ENCODE data around the gene COPS3. TPM values are rescaled to one million over a fixed set of nuclear protein-coding genes. Genes with fewer than 3 reads are reported as not detected.
A peak's percentile ranks its signal among the peaks of the same experiment; 100 is the strongest.

COPS3 gene
- total and polyA plus RNA-seq, 2 of the 4 experiments (the other 2 are of a cell fraction): 71.4 to 144 TPM

DNA sequence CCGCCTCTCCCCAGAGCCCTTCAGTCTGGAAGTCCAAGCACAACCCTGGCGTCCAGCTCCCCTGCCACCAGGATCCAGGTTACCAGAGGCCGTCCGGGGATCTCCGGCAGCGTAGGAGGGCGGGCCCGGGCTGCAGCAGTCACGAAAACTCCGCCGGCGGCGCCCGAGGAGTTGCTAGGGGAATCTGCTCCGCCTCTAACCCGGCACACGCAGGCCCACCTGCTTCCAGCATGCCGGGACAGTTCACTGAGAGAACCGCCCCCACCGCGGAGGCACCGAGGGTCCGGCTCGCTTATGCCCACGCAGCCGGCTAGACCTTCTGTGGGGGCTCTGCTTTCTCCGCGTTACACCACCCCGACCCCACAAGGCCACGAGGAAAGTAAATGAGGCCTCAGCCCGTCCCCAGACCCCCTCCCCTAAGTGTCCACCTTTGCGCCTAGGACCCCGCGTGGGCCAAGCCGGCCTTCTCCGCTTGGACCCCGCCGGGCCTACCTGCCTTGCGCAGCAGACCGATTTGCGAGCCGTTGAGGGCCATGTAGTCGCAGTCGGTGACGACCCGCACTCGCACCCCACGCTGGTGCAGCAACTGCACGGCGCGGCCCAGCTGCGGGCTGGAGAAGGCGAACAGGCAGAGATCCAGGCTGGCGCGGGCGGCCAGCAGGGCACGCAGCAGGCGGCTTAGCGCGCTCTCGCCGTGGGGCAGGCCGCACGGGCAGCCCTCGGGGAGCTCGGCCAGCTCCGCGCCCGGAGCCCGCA lies 75.5 kb downstream of the COPS3 start:
- Histone ChIP-seq H3K79me1 (ENCODE audit: low read depth in 1 of 2, low read length in 2 of 2) (no peaks in the 10 kb centered on the region; a peak in 1 of 4 replicates), H3K23ac (ENCODE audit: low read depth, low read length) (peak overlapping the region; percentile 81), H3K14ac (replicated peaks; ENCODE audit: low read depth, low read length) (0 out of 2 replicates have a peak overlapping the region, but pooled peaks have one; percentile 37), H2AFZ (replicated peaks; ENCODE audit: low read length, poor library complexity) (peak overlapping the region; percentile 85), H3K4me2 (ENCODE audit: low read depth, low read length) (peak overlapping the region; percentile 87), H2BK15ac (ENCODE audit: low read depth, low read length) (no peak overlapping the region), H2AK5ac (ENCODE audit: low read depth, low read length) (no peak overlapping the region), H3K27ac (ENCODE audit: insufficient read depth, low read length) (no peak overlapping the region; the same call in 1 of the 2 replicates), H3K27me3 (ENCODE audit: control insufficient read depth, insufficient read depth, low read length) (no peaks in the 10 kb centered on the region), H3K4ac (ENCODE audit: low read depth, low read length) (peak overlapping the region; percentile 62; the same call in 1 of the 2 replicates), H4K20me1 (ENCODE audit: insufficient read depth, low read length) (no peaks in the 10 kb centered on the region; the same call in 1 of the 2 replicates), H3K36me3 (ENCODE audit: control insufficient read depth, insufficient read depth, low read length) (no peaks in the 10 kb centered on the region; the same call in 1 of the 2 replicates), H2BK5ac (ENCODE audit: low read depth, low read length, poor library complexity, severe bottlenecking) (no peak overlapping the region), H3K9me3 (ENCODE audit: control insufficient read depth, insufficient read depth, low read length) (no peaks in the 10 kb centered on the region), H3K9me1 (ENCODE audit: insufficient read depth, low read length) (peaks cover 9% of the 10 kb centered on the region; the same call in 1 of the 2 replicates), H3K4me1 (ENCODE audit: control insufficient read depth, insufficient read depth, low read length) (peaks cover 19% of the 10 kb centered on the region), H2AK9ac (replicated peaks; ENCODE audit: low read depth, low read length, poor library complexity) (peak overlapping the region; percentile 75), H4K91ac (ENCODE audit: insufficient read depth, low read depth, low read length) (peak overlapping the region; percentile 47), H4K8ac (ENCODE audit: low read depth in 2 of 2, low read length in 2 of 2) (peak overlapping the region; percentile 66 to 78; a peak in 3 of 4 replicates), H3K9ac (ENCODE audit: low read depth, low read length) (peak overlapping the region; percentile 63), H4K5ac (ENCODE audit: low read depth, low read length) (peak overlapping the region; percentile 64), H2BK120ac (ENCODE audit: low read depth, low read length) (peak overlapping the region; percentile 55; the same call in 1 of the 2 replicates), H3K18ac (ENCODE audit: low read depth, low read length) (no peak overlapping the region; the same call in 1 of the 2 replicates), H3K4me3 (ENCODE audit: insufficient read depth, low read depth, low read length) (peak overlapping the region; percentile 39), H3K56ac (ENCODE audit: extremely low read depth, insufficient read depth, low read length) (no peak overlapping the region), H2BK20ac (ENCODE audit: low read depth, low read length) (no peak overlapping the region)
- POLR2A ChIA-PET (ENCODE audit: unreplicated experiment): no interaction called here
- CTCF ChIA-PET: no interaction called here
- dilution Hi-C loops (cut with HindIII; ENCODE audit: low sequenced_read_pairs, unreplicated experiment): no loop called here
- in situ Hi-C loops (cut with MboI; ENCODE audit: low sequenced_read_pairs): no loop called here
- BruUV-seq (replicated peaks): no TSS peak
- DNase-seq (peak; percentile 21), ATAC-seq (ENCODE audit: low read depth) (peak; percentile 40)
- 16% methylated on average over 20 of the region's 70 CpGs; no CpG with 5 or more reads in 1 of the 2 experiments for WGBS, 2 experiments (ENCODE audit: extremely low coverage in 2 of 2, insufficient read length in 1 of 2)
- intact Hi-C loops (cut with micrococcal nuclease): no loop called here
- TF ChIP-seq SMC3 (IDR thresholded peaks at IDR 0.05; ENCODE audit: low read depth, low read length) (no peak), NFE2L2 (IDR thresholded peaks at IDR 0.05; ENCODE audit: low read depth, low read length) (no peak), RAD21 (IDR thresholded peaks at IDR 0.05; ENCODE audit: low read length) (no peak), RFX5 (IDR thresholded peaks at IDR 0.05; ENCODE audit: low read depth, low read length) (no peak), MAZ (IDR thresholded peaks at IDR 0.05; ENCODE audit: borderline replicate concordance, low read depth, low read length) (no peak), BHLHE40 (IDR thresholded peaks at IDR 0.05; ENCODE audit: low read depth, low read length) (no peak), MXI1 (IDR thresholded peaks at IDR 0.05; ENCODE audit: borderline replicate concordance, low read depth, low read length) (no peak), FOS (IDR thresholded peaks at IDR 0.05; ENCODE audit: low read depth, low read length) (no peak), CHD1 (IDR thresholded peaks at IDR 0.05; ENCODE audit: low read depth, low read length) (no peak), RCOR1 (IDR thresholded peaks at IDR 0.05; ENCODE audit: insufficient replicate concordance, low read length) (no peak), POLR2A (IDR thresholded peaks at IDR 0.05; ENCODE audit: low read depth, low read length) (no peak), MAFK (IDR thresholded peaks at IDR 0.05; ENCODE audit: low read depth, low read length) (no peak), CEBPB (IDR thresholded peaks at IDR 0.05; ENCODE audit: low read depth, low read length) (no peak)
- TF ChIP-seq, protein P1, sequence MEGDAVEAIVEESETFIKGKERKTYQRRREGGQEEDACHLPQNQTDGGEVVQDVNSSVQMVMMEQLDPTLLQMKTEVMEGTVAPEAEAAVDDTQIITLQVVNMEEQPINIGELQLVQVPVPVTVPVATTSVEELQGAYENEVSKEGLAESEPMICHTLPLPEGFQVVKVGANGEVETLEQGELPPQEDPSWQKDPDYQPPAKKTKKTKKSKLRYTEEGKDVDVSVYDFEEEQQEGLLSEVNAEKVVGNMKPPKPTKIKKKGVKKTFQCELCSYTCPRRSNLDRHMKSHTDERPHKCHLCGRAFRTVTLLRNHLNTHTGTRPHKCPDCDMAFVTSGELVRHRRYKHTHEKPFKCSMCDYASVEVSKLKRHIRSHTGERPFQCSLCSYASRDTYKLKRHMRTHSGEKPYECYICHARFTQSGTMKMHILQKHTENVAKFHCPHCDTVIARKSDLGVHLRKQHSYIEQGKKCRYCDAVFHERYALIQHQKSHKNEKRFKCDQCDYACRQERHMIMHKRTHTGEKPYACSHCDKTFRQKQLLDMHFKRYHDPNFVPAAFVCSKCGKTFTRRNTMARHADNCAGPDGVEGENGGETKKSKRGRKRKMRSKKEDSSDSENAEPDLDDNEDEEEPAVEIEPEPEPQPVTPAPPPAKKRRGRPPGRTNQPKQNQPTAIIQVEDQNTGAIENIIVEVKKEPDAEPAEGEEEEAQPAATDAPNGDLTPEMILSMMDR (conservative IDR thresholded peaks at IDR 0.05; ENCODE audit: low read depth, low read length): no peak
- TF ChIP-seq, protein P2, sequence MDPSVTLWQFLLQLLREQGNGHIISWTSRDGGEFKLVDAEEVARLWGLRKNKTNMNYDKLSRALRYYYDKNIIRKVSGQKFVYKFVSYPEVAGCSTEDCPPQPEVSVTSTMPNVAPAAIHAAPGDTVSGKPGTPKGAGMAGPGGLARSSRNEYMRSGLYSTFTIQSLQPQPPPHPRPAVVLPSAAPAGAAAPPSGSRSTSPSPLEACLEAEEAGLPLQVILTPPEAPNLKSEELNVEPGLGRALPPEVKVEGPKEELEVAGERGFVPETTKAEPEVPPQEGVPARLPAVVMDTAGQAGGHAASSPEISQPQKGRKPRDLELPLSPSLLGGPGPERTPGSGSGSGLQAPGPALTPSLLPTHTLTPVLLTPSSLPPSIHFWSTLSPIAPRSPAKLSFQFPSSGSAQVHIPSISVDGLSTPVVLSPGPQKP (IDR thresholded peaks at IDR 0.05; ENCODE audit: borderline replicate concordance, low read depth, low read length): no peak
